Breast epithelium (tissue), 3 donors: ENCODE data around the gene WFDC9.

Source experiments
- POLR2AphosphoS5 ChIP-seq, 3 donors: sonication (generic); formaldehyde crosslinking; IDR thresholded peaks; one replicate each; pipeline ENCODE4 v1.6.1; 2017; ENCODE audit warnings: antibody characterized with exemption in 3 of 3
- TF ChIP-seq, protein P1 (sequence below), 3 donors: fragments of 450-650 bp; IDR thresholded peaks; one replicate each; pipeline ENCODE4 v1.5.1; 2016 to 2017; ENCODE audit warnings: antibody characterized with exemption in 3 of 3, mild to moderate bottlenecking in 3 of 3, moderate library complexity in 3 of 3

DNA sequence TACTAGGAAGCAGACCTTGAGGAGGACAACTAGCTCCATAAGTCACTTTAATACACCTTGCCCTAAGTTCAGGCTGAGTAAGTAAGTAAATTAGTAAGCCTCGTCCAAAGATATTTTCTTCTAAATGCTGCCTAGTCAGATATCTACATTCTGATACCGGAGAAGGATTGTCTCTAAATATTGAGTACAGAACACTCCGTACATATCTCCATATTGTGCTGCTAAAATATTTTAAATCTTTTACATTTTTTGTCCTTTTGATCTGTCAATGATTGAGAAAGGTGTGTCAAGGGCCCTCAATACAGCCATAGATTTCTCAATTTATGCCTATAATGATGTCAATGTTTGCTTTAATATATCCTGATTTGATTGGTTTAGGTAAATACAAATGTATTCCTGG lies 55.2 kb downstream of the WFDC9 start:
- TF ChIP-seq, protein P1, sequence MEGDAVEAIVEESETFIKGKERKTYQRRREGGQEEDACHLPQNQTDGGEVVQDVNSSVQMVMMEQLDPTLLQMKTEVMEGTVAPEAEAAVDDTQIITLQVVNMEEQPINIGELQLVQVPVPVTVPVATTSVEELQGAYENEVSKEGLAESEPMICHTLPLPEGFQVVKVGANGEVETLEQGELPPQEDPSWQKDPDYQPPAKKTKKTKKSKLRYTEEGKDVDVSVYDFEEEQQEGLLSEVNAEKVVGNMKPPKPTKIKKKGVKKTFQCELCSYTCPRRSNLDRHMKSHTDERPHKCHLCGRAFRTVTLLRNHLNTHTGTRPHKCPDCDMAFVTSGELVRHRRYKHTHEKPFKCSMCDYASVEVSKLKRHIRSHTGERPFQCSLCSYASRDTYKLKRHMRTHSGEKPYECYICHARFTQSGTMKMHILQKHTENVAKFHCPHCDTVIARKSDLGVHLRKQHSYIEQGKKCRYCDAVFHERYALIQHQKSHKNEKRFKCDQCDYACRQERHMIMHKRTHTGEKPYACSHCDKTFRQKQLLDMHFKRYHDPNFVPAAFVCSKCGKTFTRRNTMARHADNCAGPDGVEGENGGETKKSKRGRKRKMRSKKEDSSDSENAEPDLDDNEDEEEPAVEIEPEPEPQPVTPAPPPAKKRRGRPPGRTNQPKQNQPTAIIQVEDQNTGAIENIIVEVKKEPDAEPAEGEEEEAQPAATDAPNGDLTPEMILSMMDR (IDR thresholded peaks at IDR 0.05) = no peak
- no peak for TF ChIP-seq POLR2AphosphoS5 (IDR thresholded peaks at IDR 0.05)
